HepG2 (cell line): Measurements from ENCODE around the gene PLCB1. TPM values are rescaled to one million over a fixed set of nuclear protein-coding genes. Genes with fewer than 3 reads are reported as not detected.

ENCODE experiments used
- FOXJ3 ChIP-seq: sonication (generic); formaldehyde crosslinking; IDR thresholded peaks from 2 replicates; pipeline ENCODE4 v1.4.0; 2020; ENCODE audit warnings: missing genetic modification reagents, mild to moderate bottlenecking, borderline replicate concordance
- HDAC2 ChIP-seq: sonication (generic); formaldehyde crosslinking; IDR thresholded peaks from 2 replicates; pipeline ENCODE4 v1.4.0; 2020; ENCODE audit warnings: missing genetic modification reagents
- KDM5A ChIP-seq: fragments of 200-600 bp; sonication (generic); IDR thresholded peaks from 2 replicates; pipeline ENCODE4 v1.7.0; 2018; ENCODE audit warnings: antibody characterized with exemption, mild to moderate bottlenecking, low read length, borderline replicate concordance
- PITX1 ChIP-seq: sonication (generic); formaldehyde crosslinking; IDR thresholded peaks from 2 replicates; pipeline ENCODE4 v1.5.1; 2020; ENCODE audit warnings: mild to moderate bottlenecking, missing genetic modification reagents
- POGZ ChIP-seq: sonication (generic); formaldehyde crosslinking; IDR thresholded peaks from 2 replicates; pipeline ENCODE4 v1.4.0; 2020; ENCODE audit warnings: mild to moderate bottlenecking, missing genetic modification reagents
- SUZ12 ChIP-seq: fragments of 150-350 bp; IDR thresholded peaks from 2 replicates; pipeline ENCODE4 v1.6.1; 2014; ENCODE audit warnings: low read depth, low read length
- YY1 ChIP-seq: IDR thresholded peaks from 2 replicates; pipeline ENCODE4 v1.6.1; 2011; ENCODE audit warnings: low read length, low read depth, moderate library complexity, mild to moderate bottlenecking; ENCODE audit not compliant: insufficient read depth, insufficient replicate concordance
- ZNF251 ChIP-seq: sonication (generic); formaldehyde crosslinking; IDR thresholded peaks from 2 replicates; pipeline ENCODE4 v1.9.0; 2021; ENCODE audit warnings: mild to moderate bottlenecking, missing genetic modification reagents
- ZNF256 ChIP-seq: sonication (generic); formaldehyde crosslinking; conservative IDR thresholded peaks from 2 replicates; pipeline ENCODE4 v1.4.0; 2020; ENCODE audit warnings: missing genetic modification reagents
- ZNF460 ChIP-seq: sonication (generic); formaldehyde crosslinking; IDR thresholded peaks from 2 replicates; pipeline ENCODE4 v1.5.1; 2020; ENCODE audit warnings: missing genetic modification reagents, mild to moderate bottlenecking, borderline replicate concordance
- polyA plus RNA-seq, 8 experiments: library from polyadenylated mRNA; depleted of rRNA in 3 of 8; stranded (reverse) in 7 of 8; unstranded in 1 of 8; fragments of >200 nt; fragmentation: Illumina TruSeq in 4 of 8; extraction: Trizol in 4 of 8; gene quantifications; 2 replicates each; pipeline versions ENCODE4 v1.2.1 to v1.2.3, GENCODE V29; 2011 to 2016; ENCODE audit warnings: low read depth in 4 of 8, missing spikeins in 1 of 8, mixed read lengths in 1 of 8; ENCODE audit not compliant: insufficient read depth in 1 of 8
- total RNA-seq, 5 experiments: library from RNA; depleted of rRNA; stranded (reverse); fragments of >200 nt; fragmentation: Illumina TruSeq; extraction: Trizol; gene quantifications; 2 replicates each; pipeline ENCODE4 v1.2.3, GENCODE V29; 2016; ENCODE audit warnings: low read depth in 1 of 5
- TF ChIP-seq, protein P1 (sequence below): IDR thresholded peaks from 2 replicates; pipeline ENCODE4 v1.6.1; 2018; ENCODE audit warnings: missing genetic modification reagents
- TF ChIP-seq, protein P2 (sequence below): sonication (generic); formaldehyde crosslinking; IDR thresholded peaks from 2 replicates; pipeline ENCODE4 v1.4.0; 2020; ENCODE audit warnings: missing genetic modification reagents, mild to moderate bottlenecking, borderline replicate concordance

Gene PLCB1
- total and polyA plus RNA-seq, 2 of the 13 experiments (the other 11 are each of a cell fraction or from before 2014, with no cell fraction given) = 42.4 to 55.9 TPM

DNA sequence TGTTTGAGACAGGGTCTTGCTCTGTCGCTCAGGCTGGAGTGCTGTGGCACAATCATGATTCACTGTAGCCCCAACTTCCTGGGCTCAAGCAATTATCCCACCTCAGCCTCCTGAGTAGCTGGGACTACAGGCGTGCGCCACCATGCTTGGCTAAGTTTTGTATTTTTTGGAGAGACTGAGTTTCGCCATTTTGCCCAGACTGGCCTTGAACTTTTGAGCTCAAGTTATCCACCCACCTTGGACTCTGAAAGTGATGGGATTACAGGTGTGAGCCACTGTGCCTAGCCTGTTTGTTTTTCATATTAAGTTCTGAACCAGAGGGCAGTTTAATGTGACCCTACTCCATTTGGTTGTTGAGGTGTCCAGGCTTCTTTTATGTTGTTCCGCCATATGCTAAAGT is 194.8 kb downstream of the PLCB1 start (continued):
- TF ChIP-seq ZNF251 (CRISPR knock-in tag) (no peak), KDM5A (no peak), PITX1 (CRISPR knock-in tag) (peak; percentile 64; the same call in 1 of the 2 replicates), POGZ (CRISPR knock-in tag) (peak; percentile 85), SUZ12 (no peak), YY1 (peak; percentile 2), ZNF460 (CRISPR knock-in tag) (peak; percentile 87; the same call in 1 of the 2 replicates), HDAC2 (peak; percentile 26; the same call in 1 of the 2 replicates), FOXJ3 (no peak), ZNF256 (CRISPR knock-in tag) (no peak)
- TF ChIP-seq, protein P1, sequence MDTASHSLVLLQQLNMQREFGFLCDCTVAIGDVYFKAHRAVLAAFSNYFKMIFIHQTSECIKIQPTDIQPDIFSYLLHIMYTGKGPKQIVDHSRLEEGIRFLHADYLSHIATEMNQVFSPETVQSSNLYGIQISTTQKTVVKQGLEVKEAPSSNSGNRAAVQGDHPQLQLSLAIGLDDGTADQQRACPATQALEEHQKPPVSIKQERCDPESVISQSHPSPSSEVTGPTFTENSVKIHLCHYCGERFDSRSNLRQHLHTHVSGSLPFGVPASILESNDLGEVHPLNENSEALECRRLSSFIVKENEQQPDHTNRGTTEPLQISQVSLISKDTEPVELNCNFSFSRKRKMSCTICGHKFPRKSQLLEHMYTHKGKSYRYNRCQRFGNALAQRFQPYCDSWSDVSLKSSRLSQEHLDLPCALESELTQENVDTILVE (CRISPR knock-in tag) = no peak
- TF ChIP-seq, protein P2, sequence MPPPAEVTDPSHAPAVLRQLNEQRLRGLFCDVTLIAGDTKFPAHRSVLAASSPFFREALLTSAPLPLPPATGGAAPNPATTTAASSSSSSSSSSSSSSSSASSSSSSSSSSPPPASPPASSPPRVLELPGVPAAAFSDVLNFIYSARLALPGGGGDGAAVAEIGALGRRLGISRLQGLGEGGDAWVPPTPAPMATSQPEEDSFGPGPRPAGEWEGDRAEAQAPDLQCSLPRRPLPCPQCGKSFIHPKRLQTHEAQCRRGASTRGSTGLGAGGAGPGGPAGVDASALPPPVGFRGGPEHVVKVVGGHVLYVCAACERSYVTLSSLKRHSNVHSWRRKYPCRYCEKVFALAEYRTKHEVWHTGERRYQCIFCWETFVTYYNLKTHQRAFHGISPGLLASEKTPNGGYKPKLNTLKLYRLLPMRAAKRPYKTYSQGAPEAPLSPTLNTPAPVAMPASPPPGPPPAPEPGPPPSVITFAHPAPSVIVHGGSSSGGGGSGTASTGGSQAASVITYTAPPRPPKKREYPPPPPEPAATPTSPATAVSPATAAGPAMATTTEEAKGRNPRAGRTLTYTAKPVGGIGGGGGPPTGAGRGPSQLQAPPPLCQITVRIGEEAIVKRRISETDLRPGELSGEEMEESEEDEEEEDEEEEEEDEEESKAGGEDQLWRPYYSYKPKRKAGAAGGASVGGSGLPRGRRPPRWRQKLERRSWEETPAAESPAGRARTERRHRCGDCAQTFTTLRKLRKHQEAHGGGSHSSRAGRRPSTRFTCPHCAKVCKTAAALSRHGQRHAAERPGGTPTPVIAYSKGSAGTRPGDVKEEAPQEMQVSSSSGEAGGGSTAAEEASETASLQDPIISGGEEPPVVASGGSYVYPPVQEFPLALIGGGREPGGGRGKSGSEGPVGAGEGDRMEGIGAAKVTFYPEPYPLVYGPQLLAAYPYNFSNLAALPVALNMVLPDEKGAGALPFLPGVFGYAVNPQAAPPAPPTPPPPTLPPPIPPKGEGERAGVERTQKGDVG (CRISPR knock-in tag) = 0 out of 2 replicates have a peak, but pooled peaks have one; percentile 27
